Measurements from ENCODE around the gene LRGUK. TPM values are rescaled to one million over a fixed set of nuclear protein-coding genes. Genes with fewer than 3 reads are reported as not detected.
A peak's percentile ranks its signal among the peaks of the same experiment; 100 is the strongest.
"Not testable (repeated sequence)": the region's sequence is repeated elsewhere in the genome, so short reads cannot be mapped to it uniquely, and the experiment has no call there.

LRGUK gene, protein sequence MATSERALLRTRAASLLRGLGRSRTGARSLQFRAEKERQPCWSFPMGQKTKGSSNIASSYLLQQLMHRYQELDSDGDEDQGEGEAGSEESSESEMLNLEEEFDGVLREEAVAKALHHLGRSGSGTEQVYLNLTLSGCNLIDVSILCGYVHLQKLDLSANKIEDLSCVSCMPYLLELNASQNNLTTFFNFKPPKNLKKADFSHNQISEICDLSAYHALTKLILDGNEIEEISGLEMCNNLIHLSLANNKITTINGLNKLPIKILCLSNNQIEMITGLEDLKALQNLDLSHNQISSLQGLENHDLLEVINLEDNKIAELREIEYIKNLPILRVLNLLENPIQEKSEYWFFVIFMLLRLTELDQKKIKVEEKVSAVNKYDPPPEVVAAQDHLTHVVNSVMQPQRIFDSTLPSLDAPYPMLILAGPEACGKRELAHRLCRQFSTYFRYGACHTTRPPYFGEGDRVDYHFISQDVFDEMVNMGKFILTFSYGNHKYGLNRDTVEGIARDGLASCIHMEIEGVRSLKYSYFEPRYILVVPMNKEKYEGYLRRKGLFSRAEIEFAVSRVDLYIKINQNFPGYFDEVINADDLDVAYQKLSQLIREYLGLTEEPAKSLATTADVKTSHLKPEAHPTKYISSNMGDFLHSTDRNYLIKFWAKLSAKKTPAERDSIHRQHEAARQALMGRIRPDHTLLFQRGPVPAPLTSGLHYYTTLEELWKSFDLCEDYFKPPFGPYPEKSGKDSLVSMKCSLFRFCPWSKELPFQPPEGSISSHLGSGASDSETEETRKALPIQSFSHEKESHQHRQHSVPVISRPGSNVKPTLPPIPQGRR
- 1 to 10 TPM in 1 of 3 donors, under 1 TPM in 2; 0.90 to 1.7 (median 0.92) TPM for total RNA-seq
- total RNA-seq (2013): 0.86 TPM

DNA sequence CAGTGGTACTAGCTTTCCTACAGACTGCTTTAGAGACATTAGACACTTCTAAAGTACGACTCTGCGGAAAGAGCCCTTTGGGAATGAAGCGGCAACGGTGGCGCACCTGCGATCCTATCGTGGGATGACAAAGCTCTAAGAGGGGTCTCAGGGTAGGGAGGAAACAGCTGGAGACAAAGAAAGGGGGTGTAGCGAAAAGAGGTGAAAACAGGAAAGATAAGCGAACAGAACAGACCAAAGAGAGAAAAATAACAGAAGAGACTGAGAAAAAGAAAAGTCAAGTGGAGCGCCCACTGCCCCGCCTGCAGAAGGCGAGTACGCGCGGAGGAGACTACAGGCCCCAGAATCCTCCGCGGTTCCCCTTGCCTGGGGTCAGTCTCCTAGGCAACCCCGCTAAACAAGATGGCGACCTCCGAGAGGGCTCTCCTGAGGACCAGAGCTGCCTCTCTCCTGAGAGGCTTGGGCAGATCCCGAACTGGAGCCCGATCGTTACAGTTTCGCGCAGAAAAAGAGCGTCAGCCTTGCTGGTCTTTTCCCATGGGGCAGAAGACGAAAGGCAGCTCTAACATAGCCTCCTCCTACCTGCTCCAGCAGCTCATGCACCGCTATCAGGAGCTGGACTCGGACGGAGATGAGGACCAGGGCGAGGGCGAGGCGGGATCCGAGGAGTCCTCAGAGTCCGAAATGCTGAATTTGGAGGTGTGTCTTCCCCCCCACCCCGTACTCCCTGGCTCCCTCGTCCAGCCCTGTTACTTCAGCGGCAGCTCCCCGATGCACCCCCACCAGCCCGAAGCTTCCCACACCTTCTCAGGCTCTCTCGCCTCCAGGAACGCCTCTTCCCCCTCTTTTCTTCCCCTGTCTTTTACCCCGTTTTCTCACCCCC, at the start of gene LRGUK:
LRGUK (plus strand) TSS at position 375 of the 883 bp plus-strand sequence; CDS start at position 403, 28 bp downstream.
- Mint-ChIP-seq H3K4me1 (peaks cover 13 to 14% of the 10 kb centered on the region in 2 donors), H3K36me3 (no peaks in the 10 kb centered on the region), H3K9me3 (no peaks in the 10 kb centered on the region), H3K4me3 (peak within 1 kb of the TSS; percentile 76), H3K27ac (peak within 1 kb of the TSS in 1 of 2 donors; percentile 25), H3K27me3 (ENCODE audit: low read depth in 2 of 2) (peaks cover 27 to 38% of the 10 kb centered on the region in 2 donors)
- no peaks in the 10 kb centered on the region for H3K27me3 ChIP-seq (ENCODE audit: control insufficient read depth, insufficient read depth, low read length)
- WGBS (ENCODE audit: insufficient coverage): 2% methylated on average over 43 of the region's 43 CpGs
- ATAC-seq (peak; percentile 96 to 100 (median 100)), DNase-seq (peak; percentile 64 to 88)
- H3K4me1 ChIP-seq (ENCODE audit: control insufficient read depth, insufficient read depth, low read length): peaks cover 10% of the 10 kb centered on the region
- no peaks in the 10 kb centered on the region for H3K9me3 ChIP-seq (ENCODE audit: control insufficient read depth, insufficient read depth, low read length)
- H3K36me3 ChIP-seq (ENCODE audit: control insufficient read depth, insufficient read depth, low read length): no peaks in the 10 kb centered on the region
- intact Hi-C loops (cut with micrococcal nuclease): loop anchor here (2.0 kb wide), 1 partner anchor 190 kb away; the partner anchor contains the start of gene SLC35B4
- H3K4me3 ChIP-seq (ENCODE audit: low read length): peak within 1 kb of the TSS; percentile 45
- H3K27ac ChIP-seq (ENCODE audit: low read length): no peak within 1 kb of the TSS
- TF ChIP-seq, protein P1, sequence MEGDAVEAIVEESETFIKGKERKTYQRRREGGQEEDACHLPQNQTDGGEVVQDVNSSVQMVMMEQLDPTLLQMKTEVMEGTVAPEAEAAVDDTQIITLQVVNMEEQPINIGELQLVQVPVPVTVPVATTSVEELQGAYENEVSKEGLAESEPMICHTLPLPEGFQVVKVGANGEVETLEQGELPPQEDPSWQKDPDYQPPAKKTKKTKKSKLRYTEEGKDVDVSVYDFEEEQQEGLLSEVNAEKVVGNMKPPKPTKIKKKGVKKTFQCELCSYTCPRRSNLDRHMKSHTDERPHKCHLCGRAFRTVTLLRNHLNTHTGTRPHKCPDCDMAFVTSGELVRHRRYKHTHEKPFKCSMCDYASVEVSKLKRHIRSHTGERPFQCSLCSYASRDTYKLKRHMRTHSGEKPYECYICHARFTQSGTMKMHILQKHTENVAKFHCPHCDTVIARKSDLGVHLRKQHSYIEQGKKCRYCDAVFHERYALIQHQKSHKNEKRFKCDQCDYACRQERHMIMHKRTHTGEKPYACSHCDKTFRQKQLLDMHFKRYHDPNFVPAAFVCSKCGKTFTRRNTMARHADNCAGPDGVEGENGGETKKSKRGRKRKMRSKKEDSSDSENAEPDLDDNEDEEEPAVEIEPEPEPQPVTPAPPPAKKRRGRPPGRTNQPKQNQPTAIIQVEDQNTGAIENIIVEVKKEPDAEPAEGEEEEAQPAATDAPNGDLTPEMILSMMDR (IDR thresholded peaks at IDR 0.05): no peak

DNA sequence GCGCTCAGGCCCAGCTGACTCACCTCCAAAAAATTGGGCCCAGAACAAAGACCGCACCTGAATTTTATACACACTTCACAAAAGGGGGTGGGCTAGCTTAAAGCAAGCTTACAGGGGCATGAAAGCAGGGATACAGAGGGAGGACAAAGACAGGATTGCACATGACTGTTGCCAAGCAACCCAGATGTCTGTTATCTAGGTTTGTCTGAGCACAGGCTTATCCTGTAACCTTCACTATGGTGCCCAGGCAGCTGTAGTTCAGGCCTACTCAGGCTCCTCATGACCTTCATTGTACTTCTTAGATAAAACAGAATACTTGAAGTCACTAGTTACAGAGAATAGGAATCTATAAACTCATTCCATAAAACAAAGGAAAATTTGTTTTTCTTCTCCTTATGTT, 49.6 kb upstream of the LRGUK start:
- H3K4me1 Mint-ChIP-seq; H3K36me3 Mint-ChIP-seq; H3K27ac Mint-ChIP-seq; H3K4me1 ChIP-seq (ENCODE audit: control insufficient read depth, insufficient read depth, low read length); H3K27me3 Mint-ChIP-seq (ENCODE audit: low read depth in 2 of 2); H3K27me3 ChIP-seq (ENCODE audit: control insufficient read depth, insufficient read depth, low read length); H3K9me3 ChIP-seq (ENCODE audit: control insufficient read depth, insufficient read depth, low read length); H3K36me3 ChIP-seq (ENCODE audit: control insufficient read depth, insufficient read depth, low read length); H3K4me3 Mint-ChIP-seq; ATAC-seq; intact Hi-C loops (cut with micrococcal nuclease); H3K9me3 Mint-ChIP-seq; H3K4me3 ChIP-seq (ENCODE audit: low read length); H3K27ac ChIP-seq (ENCODE audit: low read length); DNase-seq: not testable (repeated sequence)
- WGBS (ENCODE audit: insufficient coverage): 100% methylated on average over 2 of the region's 2 CpGs

DNA sequence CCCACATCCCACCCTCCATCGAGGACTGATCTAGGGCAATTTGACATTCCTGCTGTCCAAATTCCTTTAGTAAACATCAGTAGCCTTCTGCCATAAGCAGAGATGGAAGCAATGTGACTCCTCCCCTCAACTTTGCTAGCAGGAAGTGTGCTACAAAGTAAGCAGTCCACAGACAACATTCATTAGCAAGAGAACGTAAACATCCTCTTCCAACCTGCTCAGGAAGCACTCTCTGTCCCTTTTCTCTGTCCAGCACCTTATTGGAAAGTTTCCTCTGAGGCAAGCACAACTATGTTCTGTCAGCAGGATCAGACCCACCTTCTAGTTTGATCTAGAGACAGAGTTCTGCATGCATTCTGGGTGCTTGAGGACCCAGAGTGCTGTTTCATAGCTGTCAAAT, 48.1 kb upstream of the LRGUK start:
- H3K36me3 Mint-ChIP-seq: no peaks in the 10 kb centered on the region
- H3K4me1 Mint-ChIP-seq: no peaks in the 10 kb centered on the region
- no peaks in the 10 kb centered on the region for H3K27me3 Mint-ChIP-seq (ENCODE audit: low read depth in 2 of 2)
- Histone ChIP-seq H3K4me1 (ENCODE audit: control insufficient read depth, insufficient read depth, low read length) (no peaks in the 10 kb centered on the region), H3K36me3 (ENCODE audit: control insufficient read depth, insufficient read depth, low read length) (peaks cover 3% of the 10 kb centered on the region), H3K4me3 (ENCODE audit: low read length) (no peak overlapping the region), H3K9me3 (ENCODE audit: control insufficient read depth, insufficient read depth, low read length) (peaks cover 3% of the 10 kb centered on the region), H3K27ac (ENCODE audit: low read length) (no peak overlapping the region), H3K27me3 (ENCODE audit: control insufficient read depth, insufficient read depth, low read length) (no peaks in the 10 kb centered on the region)
- intact Hi-C loops (cut with micrococcal nuclease): no loop called here
- 50% methylated on average over 2 of the region's 2 CpGs for WGBS (ENCODE audit: insufficient coverage)
- no peak overlapping the region for H3K4me3 Mint-ChIP-seq
- TF ChIP-seq, protein P1 (IDR thresholded peaks at IDR 0.05): no peak
- ATAC-seq (no peak), DNase-seq (no peak)
- H3K9me3 Mint-ChIP-seq: peaks cover 0 to 2% of the 10 kb centered on the region in 2 donors
- H3K27ac Mint-ChIP-seq: no peak overlapping the region

Data from natural killer cell (primary cell).